Colonic mucosa (tissue), 4 donors: Measurements from ENCODE around the gene TPRN. TPM values are rescaled to one million over a fixed set of nuclear protein-coding genes. Genes with fewer than 3 reads are reported as not detected.

Source experiments
- DNase-seq: peaks from one replicate; pipeline ENCODE4 v3.0.0-alpha.2; 2020
- H3K27ac ChIP-seq: fragments of 200-600 bp; one replicate; pipeline ENCODE4 v1.8.0; 2021
- H3K27me3 ChIP-seq: fragments of 200-600 bp; one replicate; pipeline ENCODE4 v1.8.0; 2021
- H3K36me3 ChIP-seq: fragments of 200-600 bp; one replicate; pipeline ENCODE4 v1.8.0; 2021
- H3K4me1 ChIP-seq: fragments of 200-600 bp; one replicate; pipeline ENCODE4 v1.8.0; 2021; ENCODE audit warnings: mild to moderate bottlenecking
- H3K4me3 ChIP-seq: fragments of 200-600 bp; one replicate; pipeline ENCODE4 v1.8.0; 2021
- H3K9ac ChIP-seq, 2 donors: one replicate each; pipeline ENCODE4 v1.7.0; 2013; ENCODE audit warnings: control low read depth in 2 of 2, low read depth in 2 of 2, low read length in 2 of 2
- H3K9me3 ChIP-seq: fragments of 200-600 bp; one replicate; pipeline ENCODE4 v1.8.0; 2021
- intact Hi-C: fragments of 100-400 bp; cut with DNase I; formaldehyde crosslinking; loops from one replicate; pipeline ENCODE4 v1.14.1; 2022
- total RNA-seq, 2 donors: library from RNA; stranded (reverse); fragmentation: NEBNext Ultra II Directional in 1 of 2; extraction: Animal tissue kit (Norgen Biotek cat#: 25700) in 1 of 2; gene quantifications; one replicate each; pipeline ENCODE4 v1.2.1, GENCODE V29; 2021
- TF ChIP-seq, protein P1 (sequence below): fragments of 200-600 bp; IDR thresholded peaks from one replicate; pipeline ENCODE4 v1.8.0; 2022; ENCODE audit warnings: antibody characterized with exemption, mild to moderate bottlenecking
- donor health status: healthy.
- donor health status: DM: no; HTN: no; CAD: no.
- donor health status: DM: no; HTN: no; CAD: no.

The TPRN gene
- total RNA-seq, 2 donors from 2014 or later = 83.1 to 124 TPM

- intact Hi-C loops = no loop called here
- H3K9ac ChIP-seq = no peak overlapping the region
- TF ChIP-seq, protein P1, sequence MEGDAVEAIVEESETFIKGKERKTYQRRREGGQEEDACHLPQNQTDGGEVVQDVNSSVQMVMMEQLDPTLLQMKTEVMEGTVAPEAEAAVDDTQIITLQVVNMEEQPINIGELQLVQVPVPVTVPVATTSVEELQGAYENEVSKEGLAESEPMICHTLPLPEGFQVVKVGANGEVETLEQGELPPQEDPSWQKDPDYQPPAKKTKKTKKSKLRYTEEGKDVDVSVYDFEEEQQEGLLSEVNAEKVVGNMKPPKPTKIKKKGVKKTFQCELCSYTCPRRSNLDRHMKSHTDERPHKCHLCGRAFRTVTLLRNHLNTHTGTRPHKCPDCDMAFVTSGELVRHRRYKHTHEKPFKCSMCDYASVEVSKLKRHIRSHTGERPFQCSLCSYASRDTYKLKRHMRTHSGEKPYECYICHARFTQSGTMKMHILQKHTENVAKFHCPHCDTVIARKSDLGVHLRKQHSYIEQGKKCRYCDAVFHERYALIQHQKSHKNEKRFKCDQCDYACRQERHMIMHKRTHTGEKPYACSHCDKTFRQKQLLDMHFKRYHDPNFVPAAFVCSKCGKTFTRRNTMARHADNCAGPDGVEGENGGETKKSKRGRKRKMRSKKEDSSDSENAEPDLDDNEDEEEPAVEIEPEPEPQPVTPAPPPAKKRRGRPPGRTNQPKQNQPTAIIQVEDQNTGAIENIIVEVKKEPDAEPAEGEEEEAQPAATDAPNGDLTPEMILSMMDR = no peak
- H3K36me3 ChIP-seq = no peaks in the 10 kb centered on the region
- H3K27ac ChIP-seq = no peak overlapping the region
- peaks cover 44% of the 10 kb centered on the region for H3K27me3 ChIP-seq
- peaks cover 29% of the 10 kb centered on the region for H3K4me1 ChIP-seq
- DNase-seq = no peak
- no peaks in the 10 kb centered on the region for H3K9me3 ChIP-seq
- H3K4me3 ChIP-seq = no peak overlapping the region
Observed at GRCh38 chr9:137233143-137233980, 32.8 kb upstream of the TPRN start.

DNA sequence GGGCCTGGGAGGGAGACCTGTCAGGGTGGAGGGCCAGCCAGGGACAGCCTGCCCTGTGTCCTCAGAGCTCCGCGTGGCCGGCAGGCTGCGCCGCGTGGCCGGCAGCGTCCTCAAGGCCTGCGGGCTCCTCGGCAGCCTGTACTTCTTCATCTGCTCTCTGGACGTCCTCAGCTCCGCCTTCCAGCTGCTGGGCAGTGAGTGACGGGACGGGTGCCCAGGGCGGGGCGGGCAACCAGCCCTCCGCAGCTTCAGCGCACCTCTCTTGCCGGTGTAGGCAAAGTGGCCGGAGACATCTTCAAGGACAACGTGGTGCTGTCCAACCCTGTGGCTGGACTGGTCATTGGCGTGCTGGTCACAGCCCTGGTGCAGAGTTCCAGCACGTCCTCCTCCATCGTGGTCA lies 32.0 kb upstream of the TPRN start:
- Histone ChIP-seq H3K9me3 (no peaks in the 10 kb centered on the region), H3K9ac (no peak overlapping the region), H3K36me3 (no peaks in the 10 kb centered on the region), H3K4me1 (peaks cover 23% of the 10 kb centered on the region), H3K4me3 (no peak overlapping the region), H3K27ac (no peak overlapping the region), H3K27me3 (peaks cover 44% of the 10 kb centered on the region)
- intact Hi-C loops = no loop called here
- no peak for DNase-seq
- TF ChIP-seq, protein P1 = no peak

- no peaks in the 10 kb centered on the region for H3K9me3 ChIP-seq
- no peak for DNase-seq
- peaks cover 44% of the 10 kb centered on the region for H3K27me3 ChIP-seq
- TF ChIP-seq, protein P1 = no peak
- intact Hi-C loops = no loop called here
- no peak overlapping the region for H3K27ac ChIP-seq
- H3K4me3 ChIP-seq = no peak overlapping the region
- no peaks in the 10 kb centered on the region for H3K36me3 ChIP-seq
- peak overlapping the region in 1 of 2 donors; percentile 39 for H3K9ac ChIP-seq
- H3K4me1 ChIP-seq = peaks cover 23% of the 10 kb centered on the region
Observed at GRCh38 chr9:137232101-137232500, 31.6 kb upstream of the TPRN start.

DNA sequence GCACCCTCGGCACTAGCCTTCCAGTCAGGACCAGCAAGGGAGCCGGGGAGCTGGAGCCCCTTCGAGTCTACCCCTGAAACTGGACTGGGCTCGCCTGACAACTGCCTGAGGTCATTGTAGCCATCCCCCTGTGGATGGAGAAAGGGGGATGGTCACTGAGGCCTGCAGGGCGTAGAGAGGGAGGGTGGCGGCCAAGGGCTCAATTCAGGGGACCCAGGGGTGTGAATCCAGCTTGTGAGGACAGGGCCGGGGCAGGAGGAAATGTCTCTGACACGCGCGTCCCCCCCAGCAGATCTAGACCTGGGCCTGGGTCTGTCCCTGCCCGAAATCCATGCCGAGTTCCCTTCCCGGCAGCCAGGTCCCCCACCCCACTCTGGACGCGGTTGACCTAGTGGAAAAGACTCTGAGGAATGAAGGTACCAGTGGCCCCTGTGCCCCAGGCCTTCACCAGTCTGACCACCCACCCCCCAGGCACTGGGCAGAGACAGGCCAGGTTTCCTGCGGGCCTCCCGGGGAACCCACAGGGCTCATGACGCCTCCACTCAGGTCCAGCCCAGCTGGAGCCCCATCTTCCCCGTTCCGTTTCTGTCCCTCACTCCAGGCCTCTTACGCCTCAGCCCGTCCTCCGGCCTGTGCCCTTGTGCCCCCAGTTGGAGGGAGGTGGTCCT lies 31.0 kb upstream of the TPRN start:
- no peak for DNase-seq
- Histone ChIP-seq H3K9me3 (no peaks in the 10 kb centered on the region), H3K27me3 (peaks cover 44% of the 10 kb centered on the region), H3K4me1 (peaks cover 23% of the 10 kb centered on the region), H3K27ac (no peak overlapping the region), H3K36me3 (no peaks in the 10 kb centered on the region), H3K4me3 (no peak overlapping the region), H3K9ac (no peak overlapping the region)
- intact Hi-C loops = no loop called here
- TF ChIP-seq, protein P1 = no peak

GRCh38 chr9:137230705-137231371 lies 30.3 kb upstream of the TPRN start, which contains the start of gene SLC34A3:
Gene SLC34A3, plus strand, starts transcription at chr9:137230901. Its CDS starts 802 bp downstream, at chr9:137231703.
- no peak for DNase-seq
- peaks cover 18% of the 10 kb centered on the region for H3K4me1 ChIP-seq
- no peak within 1 kb of the TSS for H3K9ac ChIP-seq
- no peaks in the 10 kb centered on the region for H3K36me3 ChIP-seq
- no peak within 1 kb of the TSS for H3K27ac ChIP-seq
- TF ChIP-seq, protein P1 = no peak
- H3K27me3 ChIP-seq = peaks cover 44% of the 10 kb centered on the region
- H3K4me3 ChIP-seq = no peak within 1 kb of the TSS
- H3K9me3 ChIP-seq = no peaks in the 10 kb centered on the region
- intact Hi-C loops = no loop called here
